Suprapubic skin (tissue), 4 donors: ENCODE data around the gene KCP. TPM values are rescaled to one million over a fixed set of nuclear protein-coding genes. Genes with fewer than 3 reads are reported as not detected.

ENCODE experiments used
- DNase-seq, 2 donors: peaks; one replicate each; pipeline ENCODE4 v3.0.0-alpha.2; 2019; ENCODE audit warnings: low spot score in 2 of 2
- H3K27ac ChIP-seq: fragments of 200-600 bp; sonication (generic); one replicate; pipeline ENCODE4 v1.5.1; 2019
- H3K27me3 ChIP-seq: fragments of 200-600 bp; sonication (generic); one replicate; pipeline ENCODE4 v1.5.1; 2019
- H3K36me3 ChIP-seq: fragments of 200-600 bp; sonication (generic); one replicate; pipeline ENCODE4 v1.5.1; 2019
- H3K4me1 ChIP-seq: fragments of 200-600 bp; sonication (generic); one replicate; pipeline ENCODE4 v1.5.1; 2019
- H3K4me3 ChIP-seq: fragments of 200-600 bp; sonication (generic); one replicate; pipeline ENCODE4 v1.5.1; 2019; ENCODE audit warnings: mild to moderate bottlenecking
- H3K9me3 ChIP-seq: fragments of 200-600 bp; sonication (generic); one replicate; pipeline ENCODE4 v1.5.1; 2019
- CTCF ChIP-seq, 2 donors: fragments of 200-600 bp in 1 of 2; fragments of 450-650 bp in 1 of 2; sonication (generic) in 1 of 2; IDR thresholded peaks; one replicate each; pipeline ENCODE4 v1.5.1; 2016 to 2019; ENCODE audit warnings: antibody characterized with exemption in 2 of 2, mild to moderate bottlenecking in 1 of 2, moderate library complexity in 1 of 2
- EP300 ChIP-seq: sonication (generic); formaldehyde crosslinking; IDR thresholded peaks from one replicate; pipeline ENCODE4 v1.6.1; 2017; ENCODE audit warnings: antibody characterized with exemption
- POLR2A ChIP-seq, 2 donors: fragments of 450-650 bp; IDR thresholded peaks; one replicate each; pipeline ENCODE4 v1.6.1; 2017; ENCODE audit warnings: antibody characterized with exemption in 2 of 2, mild to moderate bottlenecking in 2 of 2, moderate library complexity in 2 of 2
- POLR2AphosphoS5 ChIP-seq, 3 donors: sonication (generic); formaldehyde crosslinking; IDR thresholded peaks; one replicate each; pipeline ENCODE4 v1.6.1; 2017; ENCODE audit warnings: antibody characterized with exemption in 3 of 3
- WGBS: methylation state at CpG from one replicate; pipeline ENCODE4 v1.1.5; 2018; 5-methylcytosine and 5-hydroxymethylcytosine counted together
- total RNA-seq, 4 donors: library from RNA; depleted of rRNA; stranded (reverse); fragments of >200 nt; gene quantifications; one replicate each; pipeline ENCODE4 v1.1.0, GENCODE V29; 2016

KCP gene
- total RNA-seq, 4 donors from 2014 or later: 0.17 to 0.57 (median 0.36) TPM

GRCh38 chr7:128909625-128910568 is 612 bp downstream of the KCP start:
- no peaks in the 10 kb centered on the region for H3K36me3 ChIP-seq
- H3K27ac ChIP-seq: no peak overlapping the region
- no peaks in the 10 kb centered on the region for H3K9me3 ChIP-seq
- peak overlapping the region; percentile 44 for H3K4me3 ChIP-seq
- H3K27me3 ChIP-seq: peaks cover 48% of the 10 kb centered on the region
- no peak for TF ChIP-seq POLR2AphosphoS5 (IDR thresholded peaks at IDR 0.05)
- TF ChIP-seq POLR2A (IDR thresholded peaks at IDR 0.05): no peak
- no peak for TF ChIP-seq EP300
- TF ChIP-seq CTCF (IDR thresholded peaks at IDR 0.05): no peak
- DNase-seq: peak in 1 of 2 donors; percentile 60
- WGBS: 18% methylated on average over 31 of the region's 42 CpGs
- peaks cover 19% of the 10 kb centered on the region for H3K4me1 ChIP-seq

GRCh38 chr7:128908750-128909624 is 1.5 kb downstream of the KCP start:
- H3K4me3 ChIP-seq: peak overlapping the region; percentile 44

GRCh38 chr7:128906766-128907559 is 3.5 kb downstream of the KCP start:
- Histone ChIP-seq H3K4me3 (no peak overlapping the region), H3K4me1 (peaks cover 16% of the 10 kb centered on the region), H3K27me3 (peaks cover 35% of the 10 kb centered on the region), H3K27ac (no peak overlapping the region), H3K36me3 (no peaks in the 10 kb centered on the region), H3K9me3 (no peaks in the 10 kb centered on the region)
- WGBS: 83% methylated on average over 12 of the region's 19 CpGs
- peak in 1 of 2 donors; percentile 32 for DNase-seq
- TF ChIP-seq CTCF (IDR thresholded peaks at IDR 0.05): no peak
- TF ChIP-seq POLR2A (IDR thresholded peaks at IDR 0.05): no peak
- no peak for TF ChIP-seq POLR2AphosphoS5 (IDR thresholded peaks at IDR 0.05)
- no peak for TF ChIP-seq EP300

More at GRCh38 chr7:128908750-128909624, 1.5 kb downstream of the KCP start:
- H3K9me3 ChIP-seq: no peaks in the 10 kb centered on the region
- WGBS: 93% methylated on average over 3 of the region's 6 CpGs
- peaks cover 39% of the 10 kb centered on the region for H3K27me3 ChIP-seq
- H3K27ac ChIP-seq: no peak overlapping the region
- DNase-seq: peak in 1 of 2 donors; percentile 37
- no peaks in the 10 kb centered on the region for H3K36me3 ChIP-seq
- H3K4me1 ChIP-seq: peaks cover 16% of the 10 kb centered on the region
- TF ChIP-seq POLR2A (IDR thresholded peaks at IDR 0.05) (no peak), EP300 (no peak), CTCF (IDR thresholded peaks at IDR 0.05) (no peak), POLR2AphosphoS5 (IDR thresholded peaks at IDR 0.05) (no peak)

- TF ChIP-seq POLR2AphosphoS5 (IDR thresholded peaks at IDR 0.05) (no peak), POLR2A (IDR thresholded peaks at IDR 0.05) (no peak), EP300 (no peak), CTCF (IDR thresholded peaks at IDR 0.05) (no peak)
- Histone ChIP-seq H3K9me3 (no peaks in the 10 kb centered on the region), H3K27ac (no peak overlapping the region), H3K4me3 (no peak overlapping the region), H3K27me3 (peaks cover 33% of the 10 kb centered on the region), H3K36me3 (no peaks in the 10 kb centered on the region), H3K4me1 (peaks cover 16% of the 10 kb centered on the region)
- peak in 1 of 2 donors; percentile 51 for DNase-seq
- WGBS: 86% methylated on average over 4 of the region's 5 CpGs
Measured at GRCh38 chr7:128906001-128906765, 4.3 kb downstream of the KCP start.
